Measurements from ENCODE around the gene SERTAD3. TPM values are rescaled to one million over a fixed set of nuclear protein-coding genes. Genes with fewer than 3 reads are reported as not detected.
"Not testable (repeated sequence)": the region's sequence is repeated elsewhere in the genome, so short reads cannot be mapped to it uniquely, and the experiment has no call there.

SERTAD3 gene
- 32.5 TPM for polyA plus RNA-seq
- long read RNA-seq, donor 1, partial matches to known transcripts, result 0 of 3 reads
- long read RNA-seq, donor 1, other reads (novel, unspliced or antisense), result 0 of 3 reads
- long read RNA-seq, donor 2, transcript SERTAD3-201 (2 exons, 1,734 nt), result major isoform, 11 of 11 reads
- long read RNA-seq, donor 2, partial matches to known transcripts, result 0 of 11 reads
- long read RNA-seq, donor 2, other reads (novel, unspliced or antisense), result 0 of 11 reads
- long read RNA-seq, donor 3, transcript SERTAD3-201 (2 exons, 1,734 nt), result major isoform, 24 of 26 reads
- long read RNA-seq, donor 3, partial matches to known transcripts, result 0 of 26 reads
- long read RNA-seq, donor 3, other reads (novel, unspliced or antisense), result 0 of 26 reads
- long read RNA-seq, donor 4, partial matches to known transcripts, result 0 of 3 reads
- long read RNA-seq, donor 4, other reads (novel, unspliced or antisense), result 0 of 3 reads
- long read RNA-seq, donor 5, transcript SERTAD3-201 (2 exons, 1,734 nt), result major isoform, 13 of 14 reads
- long read RNA-seq, donor 5, partial matches to known transcripts, result 0 of 14 reads
- long read RNA-seq, donor 5, other reads (novel, unspliced or antisense), result 0 of 14 reads
- long read RNA-seq, donor 6, transcript SERTAD3-201 (2 exons, 1,734 nt), result major isoform, 9 of 9 reads
- long read RNA-seq, donor 6, partial matches to known transcripts, result 0 of 9 reads
- long read RNA-seq, donor 6, other reads (novel, unspliced or antisense), result 0 of 9 reads
- long read RNA-seq, donor 7, transcript SERTAD3-201 (2 exons, 1,734 nt), result major isoform, 5 of 5 reads
- long read RNA-seq, donor 7, partial matches to known transcripts, result 0 of 5 reads
- long read RNA-seq, donor 7, other reads (novel, unspliced or antisense), result 0 of 5 reads
- long read RNA-seq, donor 8, transcript SERTAD3-201 (2 exons, 1,734 nt), result major isoform, 15 of 15 reads
- long read RNA-seq, donor 8, partial matches to known transcripts, result 0 of 15 reads
- long read RNA-seq, donor 8, other reads (novel, unspliced or antisense), result 0 of 15 reads
- long read RNA-seq, donor 9, transcript SERTAD3-201 (2 exons, 1,734 nt), result major isoform, 11 of 11 reads
- long read RNA-seq, donor 9, partial matches to known transcripts, result 0 of 11 reads
- long read RNA-seq, donor 9, other reads (novel, unspliced or antisense), result 0 of 11 reads
- long read RNA-seq, donor 10, transcript SERTAD3-201 (2 exons, 1,734 nt), result major isoform, 7 of 8 reads
- long read RNA-seq, donor 10, partial matches to known transcripts, result 0 of 8 reads
- long read RNA-seq, donor 10, other reads (novel, unspliced or antisense), result 0 of 8 reads
- long read RNA-seq, donor 11, transcript SERTAD3-201 (2 exons, 1,734 nt), result major isoform, 12 of 12 reads
- long read RNA-seq, donor 11, partial matches to known transcripts, result 0 of 12 reads
- long read RNA-seq, donor 11, other reads (novel, unspliced or antisense), result 0 of 12 reads

- DNase-seq, result peak; percentile 96 to 99
- H3K9me3 ChIP-seq (ENCODE audit: control insufficient read depth, low read depth, low read length), result no peaks in the 10 kb centered on the region
- peaks cover 37% of the 10 kb centered on the region for H3K36me3 ChIP-seq (ENCODE audit: control insufficient read depth, insufficient read depth, low read length)
- no CpG with 5 or more reads among the region's 72 CpGs for WGBS (ENCODE audit: insufficient coverage, low lambda C conversion rate)
- H3K27me3 ChIP-seq (ENCODE audit: control insufficient read depth, insufficient read depth, low read length), result no peaks in the 10 kb centered on the region
- peaks cover 10% of the 10 kb centered on the region for H3K4me1 ChIP-seq (ENCODE audit: control insufficient read depth, insufficient read depth, low read length)
- peak within 1 kb of the TSS; percentile 97 for H3K27ac ChIP-seq (ENCODE audit: low read length)
- H3K4me3 ChIP-seq (ENCODE audit: low read length), result peak within 1 kb of the TSS; percentile 91
Observed at GRCh38 chr19:40444000-40444824, at the start of gene SERTAD3. TSS of gene SERTAD3 (minus strand) at chr19:40444335. CDS start at chr19:40442080, 2,255 bp downstream.

GRCh38 chr19:40493778-40494177 is 49.6 kb upstream of the SERTAD3 start:
- WGBS (ENCODE audit: insufficient coverage, low lambda C conversion rate), result 33% methylated on average over 1 of the region's 4 CpGs
- no peaks in the 10 kb centered on the region for H3K36me3 ChIP-seq (ENCODE audit: control insufficient read depth, insufficient read depth, low read length)

GRCh38 chr19:40492274-40492673 is 48.1 kb upstream of the SERTAD3 start:
- no CpG with 5 or more reads among the region's 3 CpGs for WGBS (ENCODE audit: insufficient coverage, low lambda C conversion rate)
- H3K27me3 ChIP-seq (ENCODE audit: control insufficient read depth, insufficient read depth, low read length), result peaks cover 21% of the 10 kb centered on the region
- no peak for DNase-seq

More at GRCh38 chr19:40493778-40494177, 49.6 kb upstream of the SERTAD3 start:
- H3K9me3 ChIP-seq (ENCODE audit: control insufficient read depth, low read depth, low read length), result peaks cover 17% of the 10 kb centered on the region
- DNase-seq, result no peak
- no peak overlapping the region for H3K4me3 ChIP-seq (ENCODE audit: low read length)
- no peak overlapping the region for H3K27ac ChIP-seq (ENCODE audit: low read length)
- peaks cover 11% of the 10 kb centered on the region for H3K27me3 ChIP-seq (ENCODE audit: control insufficient read depth, insufficient read depth, low read length)
- H3K4me1 ChIP-seq (ENCODE audit: control insufficient read depth, insufficient read depth, low read length), result no peaks in the 10 kb centered on the region

GRCh38 chr19:40489882-40490230 is 45.7 kb upstream of the SERTAD3 start:
- Histone ChIP-seq H3K4me3 (ENCODE audit: low read length) (no peak overlapping the region), H3K36me3 (ENCODE audit: control insufficient read depth, insufficient read depth, low read length) (no peaks in the 10 kb centered on the region), H3K4me1 (ENCODE audit: control insufficient read depth, insufficient read depth, low read length) (peaks cover 4% of the 10 kb centered on the region), H3K27me3 (ENCODE audit: control insufficient read depth, insufficient read depth, low read length) (peaks cover 21% of the 10 kb centered on the region), H3K27ac (ENCODE audit: low read length) (no peak overlapping the region), H3K9me3 (ENCODE audit: control insufficient read depth, low read depth, low read length) (peaks cover 22% of the 10 kb centered on the region)
- no peak for DNase-seq
- WGBS (ENCODE audit: insufficient coverage, low lambda C conversion rate), result no CpG with 5 or more reads among the region's 25 CpGs

More at GRCh38 chr19:40492274-40492673, 48.1 kb upstream of the SERTAD3 start:
- Histone ChIP-seq H3K36me3 (ENCODE audit: control insufficient read depth, insufficient read depth, low read length) (no peaks in the 10 kb centered on the region), H3K4me3 (ENCODE audit: low read length) (no peak overlapping the region), H3K4me1 (ENCODE audit: control insufficient read depth, insufficient read depth, low read length) (peaks cover 4% of the 10 kb centered on the region), H3K9me3 (ENCODE audit: control insufficient read depth, low read depth, low read length) (peaks cover 22% of the 10 kb centered on the region), H3K27ac (ENCODE audit: low read length) (no peak overlapping the region)

GRCh38 chr19:40486017-40486416 is 41.9 kb upstream of the SERTAD3 start:
- WGBS (ENCODE audit: insufficient coverage, low lambda C conversion rate), result no CpG with 5 or more reads among the region's 3 CpGs
- Histone ChIP-seq H3K4me1 (ENCODE audit: control insufficient read depth, insufficient read depth, low read length) (peaks cover 4% of the 10 kb centered on the region), H3K36me3 (ENCODE audit: control insufficient read depth, insufficient read depth, low read length) (no peaks in the 10 kb centered on the region), H3K27ac (ENCODE audit: low read length) (no peak overlapping the region), H3K9me3 (ENCODE audit: control insufficient read depth, low read depth, low read length) (peaks cover 15% of the 10 kb centered on the region), H3K27me3 (ENCODE audit: control insufficient read depth, insufficient read depth, low read length) (peaks cover 17% of the 10 kb centered on the region), H3K4me3 (ENCODE audit: low read length) (no peak overlapping the region)
- DNase-seq, result no peak

GRCh38 chr19:40475878-40476644 is 31.9 kb upstream of the SERTAD3 start:
- 100% methylated on average over 1 of the region's 15 CpGs for WGBS (ENCODE audit: insufficient coverage, low lambda C conversion rate)
- H3K4me3 ChIP-seq (ENCODE audit: low read length); H3K27ac ChIP-seq (ENCODE audit: low read length); H3K27me3 ChIP-seq (ENCODE audit: control insufficient read depth, insufficient read depth, low read length); DNase-seq; H3K4me1 ChIP-seq (ENCODE audit: control insufficient read depth, insufficient read depth, low read length); H3K36me3 ChIP-seq (ENCODE audit: control insufficient read depth, insufficient read depth, low read length); H3K9me3 ChIP-seq (ENCODE audit: control insufficient read depth, low read depth, low read length): not testable (repeated sequence)

- WGBS (ENCODE audit: insufficient coverage, low lambda C conversion rate), result no CpG with 5 or more reads among the region's 4 CpGs
- Histone ChIP-seq H3K36me3 (ENCODE audit: control insufficient read depth, insufficient read depth, low read length) (no peaks in the 10 kb centered on the region), H3K4me1 (ENCODE audit: control insufficient read depth, insufficient read depth, low read length) (no peaks in the 10 kb centered on the region)
Observed at GRCh38 chr19:40474737-40475136, 30.6 kb upstream of the SERTAD3 start.

GRCh38 chr19:40472516-40472915 is 28.4 kb upstream of the SERTAD3 start:
- Histone ChIP-seq H3K36me3 (ENCODE audit: control insufficient read depth, insufficient read depth, low read length) (no peaks in the 10 kb centered on the region), H3K4me3 (ENCODE audit: low read length) (no peak overlapping the region), H3K27me3 (ENCODE audit: control insufficient read depth, insufficient read depth, low read length) (peaks cover 3% of the 10 kb centered on the region), H3K9me3 (ENCODE audit: control insufficient read depth, low read depth, low read length) (peaks cover under 1% of the 10 kb centered on the region), H3K27ac (ENCODE audit: low read length) (no peak overlapping the region), H3K4me1 (ENCODE audit: control insufficient read depth, insufficient read depth, low read length) (no peaks in the 10 kb centered on the region)
- WGBS (ENCODE audit: insufficient coverage, low lambda C conversion rate), result no CpG with 5 or more reads among the region's 13 CpGs
- no peak for DNase-seq

More at GRCh38 chr19:40474737-40475136, 30.6 kb upstream of the SERTAD3 start:
- Histone ChIP-seq H3K27me3 (ENCODE audit: control insufficient read depth, insufficient read depth, low read length) (peaks cover 3% of the 10 kb centered on the region), H3K4me3 (ENCODE audit: low read length) (no peak overlapping the region), H3K9me3 (ENCODE audit: control insufficient read depth, low read depth, low read length) (no peaks in the 10 kb centered on the region), H3K27ac (ENCODE audit: low read length) (no peak overlapping the region)
- no peak for DNase-seq

- no peaks in the 10 kb centered on the region for H3K36me3 ChIP-seq (ENCODE audit: control insufficient read depth, insufficient read depth, low read length)
- no peak for DNase-seq
- H3K27ac ChIP-seq (ENCODE audit: low read length), result no peak overlapping the region
- peaks cover 7% of the 10 kb centered on the region for H3K9me3 ChIP-seq (ENCODE audit: control insufficient read depth, low read depth, low read length)
- H3K27me3 ChIP-seq (ENCODE audit: control insufficient read depth, insufficient read depth, low read length), result peaks cover 15% of the 10 kb centered on the region
- H3K4me1 ChIP-seq (ENCODE audit: control insufficient read depth, insufficient read depth, low read length), result peaks cover 7% of the 10 kb centered on the region
- WGBS (ENCODE audit: insufficient coverage, low lambda C conversion rate), result no CpG with 5 or more reads among the region's 3 CpGs
- H3K4me3 ChIP-seq (ENCODE audit: low read length), result no peak overlapping the region
Observed at GRCh38 chr19:40471111-40471510, 27.0 kb upstream of the SERTAD3 start.

Measured in large intestine (tissue), 12 donors.